NCI-H1417 (cell line): Measurements from ENCODE around the gene ZNF57.
"Not testable (repeated sequence)": the region's sequence is repeated elsewhere in the genome, so short reads cannot be mapped to it uniquely, and the experiment has no call there.

Experiments
- DNase-seq, 3 experiments: peaks; one replicate each; lab custom pipeline; 2025; lab: John Stamatoyannopoulos, UW

Gene ZNF57

DNA sequence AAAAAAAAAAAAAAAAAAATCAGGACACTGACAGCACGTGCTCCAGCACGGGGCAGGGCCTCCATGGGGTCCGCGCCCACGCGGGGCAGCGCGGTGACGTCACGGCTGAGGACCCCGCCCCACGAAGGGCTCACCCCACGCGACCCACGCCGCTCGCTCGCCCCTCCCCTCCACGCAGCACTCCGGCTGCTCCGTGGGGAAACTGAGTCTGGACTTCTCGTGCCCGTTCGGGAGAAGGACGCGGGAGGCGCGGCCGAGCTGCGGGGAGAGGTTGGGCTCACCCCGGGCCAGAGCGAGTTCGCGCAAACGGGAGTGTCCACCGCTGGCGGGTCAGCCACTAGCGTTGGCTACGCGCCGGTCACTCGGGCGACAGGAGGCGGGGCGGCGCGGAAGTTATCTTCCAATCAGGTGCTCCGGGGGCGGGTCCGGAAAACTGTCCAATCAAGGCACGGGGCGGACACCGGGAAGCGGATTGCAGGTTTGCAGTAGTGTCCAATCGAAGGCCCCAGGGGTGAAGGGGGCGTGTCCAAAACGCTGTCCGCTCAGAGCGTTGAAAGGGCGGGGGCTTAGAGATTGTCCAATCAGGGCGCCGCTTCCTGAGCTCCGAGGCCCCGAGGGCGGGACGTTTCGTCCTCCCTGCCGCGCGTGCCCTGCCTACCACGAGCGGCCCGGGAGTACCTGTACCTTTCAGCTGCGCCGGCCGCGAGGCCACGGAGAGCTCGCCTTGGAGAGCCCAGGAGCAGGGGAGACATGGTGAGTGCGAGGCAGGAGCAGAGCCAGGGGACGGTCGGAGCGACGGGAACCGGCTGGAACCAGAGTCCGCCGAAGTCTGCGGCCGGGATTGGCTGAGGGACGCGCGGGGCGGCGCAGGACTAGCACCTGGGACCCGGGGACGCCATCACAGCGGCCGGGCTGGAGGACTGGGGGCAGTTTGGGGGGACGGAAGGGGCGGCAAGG, at the start of gene ZNF57:
Gene ZNF57 (plus strand): TSS at position 633 of the 957 bp plus-strand sequence. CDS start 118 bp downstream, at position 751.
- DNase-seq: peak; percentile 99 to 100 (median 100)

GRCh38 chr19:2852598-2852997, 48.1 kb upstream of the ZNF57 start:
- DNase-seq: no peak

- DNase-seq: no peak
These were observed 47.6 kb upstream of the ZNF57 start for GRCh38 chr19:2853015-2853606.

- DNase-seq: no peak
These were observed 45.9 kb upstream of the ZNF57 start for GRCh38 chr19:2854849-2855248.

DNA sequence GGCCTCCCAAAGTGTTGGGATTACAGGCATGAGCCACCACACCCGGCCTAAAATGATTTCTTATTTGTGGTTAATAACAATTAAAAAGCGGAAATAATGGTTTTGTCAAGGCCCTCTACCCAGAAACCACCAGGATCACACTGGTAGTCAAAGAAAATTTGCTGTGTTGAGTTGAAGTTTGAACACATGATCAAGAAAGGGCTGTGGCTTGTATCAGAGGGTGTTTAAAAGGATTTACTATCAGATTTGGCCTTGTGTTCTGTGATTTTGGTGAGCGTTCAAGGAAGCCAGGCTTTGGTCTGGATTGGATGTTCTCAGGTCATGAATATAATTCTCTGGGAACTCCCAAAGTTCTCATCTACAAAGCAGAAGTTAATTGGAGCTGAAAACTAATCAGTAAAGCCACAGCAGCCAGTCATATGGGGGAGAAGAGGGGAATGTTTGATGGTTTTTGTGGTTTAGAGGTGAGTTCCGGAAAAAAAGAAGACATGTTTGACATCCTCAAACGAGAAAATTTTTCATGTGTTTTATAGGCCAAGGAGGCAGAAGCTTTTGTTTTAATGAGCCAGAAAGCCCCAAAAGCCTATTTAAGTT, 44.2 kb upstream of the ZNF57 start:
- DNase-seq: no peak

DNA sequence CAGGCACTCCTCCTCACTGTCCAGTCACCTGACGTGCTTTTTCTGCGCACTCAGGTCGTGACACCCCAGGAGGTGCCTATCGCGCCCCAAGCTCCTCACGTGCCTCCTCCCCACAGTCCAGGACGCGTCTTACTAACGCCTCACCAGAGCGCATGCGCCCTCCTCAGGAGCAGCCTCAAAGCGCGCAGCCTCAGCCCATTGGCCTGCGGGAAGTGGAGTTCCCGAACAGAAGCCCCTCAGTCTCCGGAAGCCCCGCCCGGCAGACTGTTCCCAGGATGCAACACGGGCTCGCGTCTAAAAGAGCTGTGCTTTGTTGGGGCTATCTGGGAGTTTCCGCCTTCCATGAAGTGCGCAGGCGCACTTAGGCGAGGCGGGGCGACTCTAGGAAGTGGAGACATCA, 41.9 kb upstream of the ZNF57 start:
- DNase-seq: no peak

GRCh38 chr19:2863816-2864215, 36.9 kb upstream of the ZNF57 start:
- no peak for DNase-seq

GRCh38 chr19:2865334-2866100, 35.2 kb upstream of the ZNF57 start:
- no peak for DNase-seq

GRCh38 chr19:2866495-2867024, 34.2 kb upstream of the ZNF57 start:
- DNase-seq: no peak

GRCh38 chr19:2867025-2867991, 33.4 kb upstream of the ZNF57 start, which contains the start of gene ZNF556:
TSS of gene ZNF556 (plus strand) at chr19:2867335. CDS start at chr19:2867422, 87 bp downstream.
- peak in 1 of 3 experiments; percentile 21 for DNase-seq

DNA sequence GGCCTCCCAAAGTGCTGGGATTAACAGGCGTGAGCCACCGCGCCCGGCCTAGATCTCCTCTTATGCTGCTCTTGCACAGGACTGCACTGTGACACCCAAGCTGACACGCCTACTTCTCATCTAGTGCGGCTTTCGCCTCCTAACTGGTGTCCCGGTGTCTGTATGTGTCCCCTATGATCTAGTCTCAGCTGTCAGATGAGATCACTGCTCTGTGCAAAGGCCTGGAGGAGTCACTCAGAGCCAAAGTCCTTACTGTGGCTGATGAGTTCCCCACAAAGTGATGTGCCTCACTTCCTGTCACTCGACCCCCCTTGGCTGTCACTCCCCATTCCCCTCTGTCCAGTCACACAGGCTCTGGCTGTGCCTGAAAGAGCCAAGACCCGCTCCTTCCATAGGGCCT, 31.1 kb upstream of the ZNF57 start:
- no peak for DNase-seq

- peak in 1 of 3 experiments; percentile 21 for DNase-seq
These were observed 28.6 kb upstream of the ZNF57 start for GRCh38 chr19:2872175-2872574.

GRCh38 chr19:2877398-2878331, 23.1 kb upstream of the ZNF57 start:
- no peak for DNase-seq

- DNase-seq: no peak
These were observed 16.9 kb upstream of the ZNF57 start for GRCh38 chr19:2883686-2884439.

GRCh38 chr19:2885736-2886135, 15.0 kb upstream of the ZNF57 start:
- DNase-seq: no peak

DNA sequence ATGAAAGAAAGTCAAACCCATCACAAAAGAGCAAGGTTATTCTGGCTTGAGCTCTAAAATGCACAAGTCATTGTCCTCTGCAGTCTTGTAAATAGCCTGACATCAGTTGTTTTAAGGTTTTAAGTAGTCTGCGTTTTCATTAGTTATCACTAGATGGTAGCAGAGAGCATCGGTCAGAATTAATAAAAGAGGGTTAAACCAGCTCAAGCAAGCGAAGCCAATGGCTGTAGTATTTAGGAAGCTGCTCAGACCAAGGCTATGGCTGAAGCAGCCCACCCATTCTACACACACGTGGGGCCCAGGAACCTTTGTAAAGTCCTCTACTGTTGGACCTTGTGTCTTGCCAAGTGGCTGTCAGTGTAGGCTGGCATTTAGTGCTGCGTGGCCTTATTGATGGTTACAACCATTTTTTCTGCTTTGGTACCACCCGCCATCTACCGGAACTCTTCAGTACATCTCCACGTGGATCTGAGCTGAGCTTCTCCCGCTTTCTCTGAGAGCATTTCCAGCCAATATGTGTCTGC, 13.3 kb upstream of the ZNF57 start:
- DNase-seq: peak; percentile 69 to 92 (median 79)

DNA sequence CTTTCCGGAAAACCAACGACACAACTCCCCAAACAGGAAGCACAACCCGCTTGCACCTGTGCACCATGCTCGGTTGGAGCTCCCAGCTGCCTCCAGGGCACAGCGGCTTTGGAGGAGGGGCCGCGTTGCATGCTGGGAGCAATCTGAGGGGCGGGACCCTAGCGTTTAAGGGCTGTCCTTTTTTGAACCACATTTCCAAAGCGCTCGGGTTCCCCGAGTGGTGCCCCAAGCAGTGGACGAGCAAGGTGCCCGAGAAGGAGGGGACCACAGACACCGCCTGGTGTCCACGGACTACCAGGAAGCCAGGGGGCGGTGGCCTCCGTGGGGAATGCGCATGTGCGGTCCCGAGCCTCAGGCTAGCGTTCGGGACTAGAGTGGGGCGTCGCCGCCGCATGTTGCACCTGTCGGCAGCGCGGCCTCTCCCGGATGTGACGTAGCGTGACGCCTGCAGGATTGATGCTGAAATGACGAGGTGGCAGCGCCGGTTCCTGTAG, 11.9 kb upstream of the ZNF57 start:
- peak in 2 of 3 experiments; percentile 30 to 61 for DNase-seq

GRCh38 chr19:2890531-2890930, 10.2 kb upstream of the ZNF57 start:
- DNase-seq: not testable (repeated sequence)
